GM18909 (cell line): Measurements from ENCODE around the gene EFCC1.
"Not testable (repeated sequence)": the region's sequence is repeated elsewhere in the genome, so short reads cannot be mapped to it uniquely, and the experiment has no call there.

Experiments used
- ATAC-seq: cut with Tn5 transposase; IDR thresholded peaks from one replicate; pipeline ENCODE4 v1.9.1; 2021; ENCODE audit warnings: mild to moderate bottlenecking; ENCODE audit not compliant: unreplicated experiment, poor library complexity

Gene EFCC1

GRCh38 chr3:129068291-129068886, 67.3 kb downstream of the EFCC1 start:
- ATAC-seq = no peak

GRCh38 chr3:129069313-129070085, 68.4 kb downstream of the EFCC1 start:
- ATAC-seq = not testable (repeated sequence)

GRCh38 chr3:129070086-129070885, 69.2 kb downstream of the EFCC1 start:
- no peak for ATAC-seq

GRCh38 chr3:129077222-129077621, 76.1 kb downstream of the EFCC1 start:
- ATAC-seq = no peak

- no peak for ATAC-seq
These were observed 77.4 kb downstream of the EFCC1 start for GRCh38 chr3:129078510-129078909.

- ATAC-seq = no peak
These were observed 80.4 kb downstream of the EFCC1 start for GRCh38 chr3:129081503-129081902.

GRCh38 chr3:129082026-129082425, 80.9 kb downstream of the EFCC1 start:
- ATAC-seq = no peak

GRCh38 chr3:129084501-129084900, 83.4 kb downstream of the EFCC1 start:
- no peak for ATAC-seq

- no peak for ATAC-seq
These were observed 84.1 kb downstream of the EFCC1 start for GRCh38 chr3:129085165-129085715.

GRCh38 chr3:129085818-129086217, 84.7 kb downstream of the EFCC1 start:
- no peak for ATAC-seq

GRCh38 chr3:129087138-129087702, 86.1 kb downstream of the EFCC1 start:
- ATAC-seq = no peak

- peak; percentile 57 for ATAC-seq
These were observed 86.8 kb downstream of the EFCC1 start for GRCh38 chr3:129087904-129088303.

GRCh38 chr3:129088312-129088711, 87.2 kb downstream of the EFCC1 start:
- ATAC-seq = peak; percentile 18
